ENCODE measurements around the gene SMS.

GRCh38 chrX:21955403-21956189 lies 15.1 kb downstream of the SMS start:
- no peak for TF ChIP-seq CTCF (IDR thresholded peaks at IDR 0.05; ENCODE audit: insufficient read depth, low read length)
- TF ChIP-seq GABPA (IDR thresholded peaks at IDR 0.05; ENCODE audit: low read depth) = no peak
- TF ChIP-seq REST (IDR thresholded peaks at IDR 0.05; ENCODE audit: insufficient replicate concordance, low read depth) = no peak
- TF ChIP-seq POLR2AphosphoS5 (IDR thresholded peaks at IDR 0.05; ENCODE audit: low read depth) = no peak
- TF ChIP-seq SPI1 (IDR thresholded peaks at IDR 0.05; ENCODE audit: borderline replicate concordance, low read depth) = no peak
